Activated B cell treated with CpG ODN at 0.5 μM for 24 hours (primary cell): ENCODE results near the gene TRERF1. TPM values are rescaled to one million over a fixed set of nuclear protein-coding genes. Genes with fewer than 3 reads are reported as not detected.

Source experiments
- ATAC-seq: fragments of 200-7000 bp; cut with Tn5 transposase; one replicate; pipeline ENCODE4 v1.10.0; 2021; ENCODE audit warnings: low read depth, mild to moderate bottlenecking, moderate library complexity
- CTCF ChIA-PET: fragments of 350-600 bp; sonication (Branson Sonifier 250); formaldehyde crosslinking; loops from one replicate; lab custom pipeline; 2021; ENCODE audit warnings: antibody characterized with exemption; lab: Charles Lee
- POLR2A ChIA-PET: fragments of 350-600 bp; sonication (Branson Sonifier 250); formaldehyde crosslinking; loops from one replicate; lab custom pipeline; 2021; ENCODE audit warnings: antibody characterized with exemption; lab: Charles Lee
- DNase-seq: peaks from one replicate; pipeline ENCODE4 v3.0.0; 2022
- H3K27ac Mint-ChIP-seq: one replicate; pipeline ENCODE4 v1.8.0; 2020; ENCODE audit warnings: mixed read lengths
- H3K27me3 Mint-ChIP-seq: one replicate; pipeline ENCODE4 v1.8.0; 2021; ENCODE audit warnings: mixed read lengths
- H3K36me3 Mint-ChIP-seq: one replicate; pipeline ENCODE4 v1.8.0; 2021; ENCODE audit warnings: low read depth, mixed read lengths
- H3K4me1 Mint-ChIP-seq: one replicate; pipeline ENCODE4 v1.8.0; 2021; ENCODE audit warnings: mixed read lengths
- H3K4me3 Mint-ChIP-seq: one replicate; pipeline ENCODE4 v1.8.0; 2020; ENCODE audit warnings: mild to moderate bottlenecking, mixed read lengths
- H3K9me3 Mint-ChIP-seq: one replicate; pipeline ENCODE4 v1.8.0; 2020; ENCODE audit warnings: mixed read lengths
- intact Hi-C: fragments of 100-400 bp; cut with micrococcal nuclease; formaldehyde crosslinking; loops from one replicate; pipeline ENCODE4 v1.15.1; 2024
- total RNA-seq: library from RNA; stranded (reverse); gene quantifications from 2 replicates; pipeline ENCODE4 v1.2.3, GENCODE V29; 2022
- TF ChIP-seq, protein P1 (sequence below): fragments of 200-600 bp; IDR thresholded peaks from one replicate; pipeline ENCODE4 v1.8.0; 2022; ENCODE audit warnings: antibody characterized with exemption, mild to moderate bottlenecking

TRERF1 gene
- total RNA-seq, 1 donor from 2014 or later = 4.1 TPM

DNA sequence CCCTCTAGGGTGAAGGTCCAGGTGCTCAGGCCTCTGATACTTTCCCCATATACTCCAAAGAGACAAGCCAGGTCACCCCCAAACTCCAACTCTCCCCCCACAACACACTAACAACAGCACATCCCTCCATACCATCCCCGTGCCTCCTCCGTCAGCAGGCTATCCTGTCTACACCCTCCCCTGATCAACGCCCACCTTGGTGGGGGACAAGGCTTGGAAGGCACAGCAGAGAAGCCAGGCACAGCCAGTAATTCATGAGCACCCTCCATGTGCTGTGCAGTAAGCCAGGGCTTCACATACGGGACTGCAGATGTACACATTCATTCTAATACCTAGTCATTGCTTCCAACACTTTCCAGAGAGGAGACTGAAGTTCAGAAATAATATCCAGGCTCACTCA lies 57.6 kb downstream of the TRERF1 start:
- H3K9me3 Mint-ChIP-seq = no peaks in the 10 kb centered on the region
- ATAC-seq (no peak), DNase-seq (no peak)
- TF ChIP-seq, protein P1, sequence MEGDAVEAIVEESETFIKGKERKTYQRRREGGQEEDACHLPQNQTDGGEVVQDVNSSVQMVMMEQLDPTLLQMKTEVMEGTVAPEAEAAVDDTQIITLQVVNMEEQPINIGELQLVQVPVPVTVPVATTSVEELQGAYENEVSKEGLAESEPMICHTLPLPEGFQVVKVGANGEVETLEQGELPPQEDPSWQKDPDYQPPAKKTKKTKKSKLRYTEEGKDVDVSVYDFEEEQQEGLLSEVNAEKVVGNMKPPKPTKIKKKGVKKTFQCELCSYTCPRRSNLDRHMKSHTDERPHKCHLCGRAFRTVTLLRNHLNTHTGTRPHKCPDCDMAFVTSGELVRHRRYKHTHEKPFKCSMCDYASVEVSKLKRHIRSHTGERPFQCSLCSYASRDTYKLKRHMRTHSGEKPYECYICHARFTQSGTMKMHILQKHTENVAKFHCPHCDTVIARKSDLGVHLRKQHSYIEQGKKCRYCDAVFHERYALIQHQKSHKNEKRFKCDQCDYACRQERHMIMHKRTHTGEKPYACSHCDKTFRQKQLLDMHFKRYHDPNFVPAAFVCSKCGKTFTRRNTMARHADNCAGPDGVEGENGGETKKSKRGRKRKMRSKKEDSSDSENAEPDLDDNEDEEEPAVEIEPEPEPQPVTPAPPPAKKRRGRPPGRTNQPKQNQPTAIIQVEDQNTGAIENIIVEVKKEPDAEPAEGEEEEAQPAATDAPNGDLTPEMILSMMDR = no peak
- POLR2A ChIA-PET = no interaction called here
- no peak overlapping the region for H3K4me3 Mint-ChIP-seq
- H3K4me1 Mint-ChIP-seq = peaks cover 24% of the 10 kb centered on the region
- H3K27me3 Mint-ChIP-seq = no peaks in the 10 kb centered on the region
- no peak overlapping the region for H3K27ac Mint-ChIP-seq
- intact Hi-C loops = no loop called here
- CTCF ChIA-PET = no interaction called here
- no peaks in the 10 kb centered on the region for H3K36me3 Mint-ChIP-seq

- no peaks in the 10 kb centered on the region for H3K9me3 Mint-ChIP-seq
- TF ChIP-seq, protein P1 = no peak
- no peaks in the 10 kb centered on the region for H3K36me3 Mint-ChIP-seq
- no peak for ATAC-seq
- peaks cover 29% of the 10 kb centered on the region for H3K4me1 Mint-ChIP-seq
- no peaks in the 10 kb centered on the region for H3K27me3 Mint-ChIP-seq
- no peak for DNase-seq
- intact Hi-C loops = no loop called here
- H3K4me3 Mint-ChIP-seq = no peak overlapping the region
- H3K27ac Mint-ChIP-seq = no peak overlapping the region
- ChIA-PET CTCF (no interaction called here), POLR2A (no interaction called here)
Measured at GRCh38 chr6:42393339-42393738, 58.4 kb downstream of the TRERF1 start.

GRCh38 chr6:42392833-42393232 lies 58.9 kb downstream of the TRERF1 start:
- no peak overlapping the region for H3K27ac Mint-ChIP-seq
- peaks cover 31% of the 10 kb centered on the region for H3K4me1 Mint-ChIP-seq
- no peak overlapping the region for H3K4me3 Mint-ChIP-seq
- DNase-seq (no peak), ATAC-seq (no peak)
- ChIA-PET POLR2A (no interaction called here), CTCF (no interaction called here)
- no peaks in the 10 kb centered on the region for H3K36me3 Mint-ChIP-seq
- no peaks in the 10 kb centered on the region for H3K9me3 Mint-ChIP-seq
- TF ChIP-seq, protein P1 = no peak
- intact Hi-C loops = no loop called here
- H3K27me3 Mint-ChIP-seq = no peaks in the 10 kb centered on the region

DNA sequence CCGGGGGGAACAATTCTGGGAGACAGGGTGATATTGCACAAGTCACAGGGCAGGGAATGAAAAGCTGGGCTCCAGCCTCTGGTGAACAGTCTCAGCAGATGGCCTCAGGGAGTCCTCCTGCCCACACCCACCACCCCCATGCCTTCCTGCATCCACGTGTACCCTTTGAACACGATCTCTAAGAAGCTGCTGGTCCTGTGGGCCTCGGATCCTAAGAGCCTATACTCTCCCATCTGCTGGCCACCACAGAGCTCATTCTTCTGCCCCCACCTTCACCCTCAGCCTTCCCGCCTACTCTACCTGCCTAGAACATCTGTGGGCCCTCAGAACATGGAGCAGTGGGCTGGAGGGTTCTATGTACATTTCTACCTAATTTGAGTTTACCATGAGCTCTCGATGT lies 60.3 kb downstream of the TRERF1 start:
- DNase-seq = no peak
- Mint-ChIP-seq H3K4me3 (no peak overlapping the region), H3K9me3 (no peaks in the 10 kb centered on the region), H3K27me3 (no peaks in the 10 kb centered on the region), H3K4me1 (peaks cover 36% of the 10 kb centered on the region), H3K27ac (no peak overlapping the region), H3K36me3 (no peaks in the 10 kb centered on the region)
- TF ChIP-seq, protein P1 = no peak
- intact Hi-C loops = no loop called here
- CTCF ChIA-PET = interaction anchor here (0.6 kb wide), 1 partner anchor 92 kb away, joined by 4 read pairs; no protein-coding TSS in a partner anchor
- POLR2A ChIA-PET = interaction anchor here (0.6 to 1.0 kb wide), 3 partner anchors 37 to 128 kb away, joined by 3 read pairs; no protein-coding TSS in a partner anchor
- ATAC-seq = no peak

GRCh38 chr6:42390228-42390934 lies 61.3 kb downstream of the TRERF1 start:
- DNase-seq = no peak
- intact Hi-C loops = no loop called here

More at GRCh38 chr6:42390228-42390934, 61.3 kb downstream of the TRERF1 start:
- H3K27ac Mint-ChIP-seq = peak overlapping the region; percentile 86
- TF ChIP-seq, protein P1 = no peak
- no peaks in the 10 kb centered on the region for H3K27me3 Mint-ChIP-seq
- no peaks in the 10 kb centered on the region for H3K9me3 Mint-ChIP-seq
- ATAC-seq = peak; percentile 76
- H3K4me1 Mint-ChIP-seq = peaks cover 36% of the 10 kb centered on the region
- POLR2A ChIA-PET = interaction anchor here (0.6 to 1.7 kb wide), 3 partner anchors 14 to 129 kb away, joined by 3 to 10 read pairs (median 6); no protein-coding TSS in a partner anchor
- H3K36me3 Mint-ChIP-seq = no peaks in the 10 kb centered on the region
- CTCF ChIA-PET = interaction anchor here (1.0 to 1.4 kb wide), 2 partner anchors 141 to 157 kb away, joined by 3 to 5 read pairs; no protein-coding TSS in a partner anchor
- H3K4me3 Mint-ChIP-seq = peak overlapping the region; percentile 50
